Activated T-helper 1 cell treated with anti-CD3 and anti-CD28 coated beads, Interleukin-12 subunit alpha, Interleukin-12 subunit beta, Interleukin-2, Interleukin-4 antibody, amounts not matched to agents 30 ng/mL and 10 ng/mL and 1 ng/mL, durations not matched to agents 14 hours and 24 hours and 36 hours (primary cell): ENCODE data around the gene ATOH8. TPM values are rescaled to one million over a fixed set of nuclear protein-coding genes. Genes with fewer than 3 reads are reported as not detected.

Experiments
- DNase-seq: peaks from one replicate; pipeline ENCODE4 v3.0.0; 2021; ENCODE audit warnings: low spot score
- H3K27ac Mint-ChIP-seq: one replicate; pipeline ENCODE4 v1.8.0; 2021; ENCODE audit warnings: mild to moderate bottlenecking, mixed read lengths
- H3K27me3 Mint-ChIP-seq: one replicate; pipeline ENCODE4 v1.8.0; 2022; ENCODE audit warnings: mild to moderate bottlenecking, moderate library complexity, mixed read lengths; ENCODE audit not compliant: insufficient read depth
- H3K36me3 Mint-ChIP-seq: one replicate; pipeline ENCODE4 v1.8.0; 2021; ENCODE audit warnings: low read depth, mixed read lengths
- H3K4me1 Mint-ChIP-seq: one replicate; pipeline ENCODE4 v1.8.0; 2021; ENCODE audit warnings: low read depth, mixed read lengths
- H3K4me3 Mint-ChIP-seq: one replicate; pipeline ENCODE4 v1.8.0; 2021; ENCODE audit warnings: mild to moderate bottlenecking, moderate library complexity, mixed read lengths
- H3K9me3 Mint-ChIP-seq: one replicate; pipeline ENCODE4 v1.8.0; 2021; ENCODE audit warnings: mixed read lengths
- intact Hi-C: fragments of 100-400 bp; cut with micrococcal nuclease; formaldehyde crosslinking; loops from one replicate; pipeline ENCODE4 v1.15.1; 2024
- total RNA-seq: library from RNA; stranded (reverse); gene quantifications from 2 replicates; pipeline ENCODE4 v1.2.3, GENCODE V29; 2022

The ATOH8 gene
- total RNA-seq, 1 donor from 2014 or later = 0.47 TPM

- intact Hi-C loops = no loop called here
- H3K9me3 Mint-ChIP-seq = no peaks in the 10 kb centered on the region
- H3K4me1 Mint-ChIP-seq = peaks cover 8% of the 10 kb centered on the region
- DNase-seq = no peak
- H3K36me3 Mint-ChIP-seq = no peaks in the 10 kb centered on the region
- H3K27ac Mint-ChIP-seq = no peak overlapping the region
- H3K4me3 Mint-ChIP-seq = no peak overlapping the region
- peaks cover 35% of the 10 kb centered on the region for H3K27me3 Mint-ChIP-seq
Measured at GRCh38 chr2:85734015-85734414, 19.8 kb upstream of the ATOH8 start.

DNA sequence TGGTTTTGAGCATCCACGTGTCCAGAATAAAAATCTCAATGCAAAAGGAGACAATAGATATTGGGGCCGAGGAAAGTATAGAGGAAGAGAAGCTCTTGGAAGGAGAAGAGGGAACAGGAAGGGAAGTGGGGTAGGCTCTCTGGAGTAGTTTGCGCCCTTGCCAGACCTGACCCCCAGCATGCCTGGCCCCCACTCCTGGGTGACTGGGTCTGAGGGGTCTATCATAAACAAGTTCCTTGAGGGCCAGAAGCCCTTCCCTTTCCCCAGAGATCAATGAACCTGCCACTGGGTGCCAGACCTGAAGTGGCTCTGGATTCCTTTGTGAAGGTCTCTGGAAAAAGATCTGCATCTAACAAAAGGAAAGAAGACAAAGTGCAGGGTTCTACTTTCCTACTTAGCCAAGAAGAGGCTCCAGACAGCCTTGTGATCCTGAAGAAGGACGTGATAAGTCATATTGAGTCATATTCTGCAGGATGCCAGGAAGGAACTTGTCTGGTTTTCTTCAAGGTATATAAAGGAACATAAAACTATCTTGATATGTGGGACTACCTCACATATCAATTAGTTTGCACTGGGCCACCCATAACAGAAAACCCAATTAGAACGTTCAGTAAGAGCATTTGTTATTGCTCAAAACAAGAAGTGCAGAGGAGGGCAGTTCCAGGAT is 18.7 kb upstream of the ATOH8 start:
- Mint-ChIP-seq H3K4me3 (no peak overlapping the region), H3K36me3 (no peaks in the 10 kb centered on the region), H3K27me3 (peaks cover 39% of the 10 kb centered on the region), H3K27ac (no peak overlapping the region), H3K4me1 (no peaks in the 10 kb centered on the region), H3K9me3 (no peaks in the 10 kb centered on the region)
- intact Hi-C loops = no loop called here
- DNase-seq = no peak

- Mint-ChIP-seq H3K27ac (no peak overlapping the region), H3K9me3 (no peaks in the 10 kb centered on the region), H3K36me3 (no peaks in the 10 kb centered on the region), H3K4me3 (no peak overlapping the region), H3K27me3 (peaks cover 39% of the 10 kb centered on the region), H3K4me1 (no peaks in the 10 kb centered on the region)
- intact Hi-C loops = no loop called here
- no peak for DNase-seq
Measured at GRCh38 chr2:85735691-85736090, 18.1 kb upstream of the ATOH8 start.

DNA sequence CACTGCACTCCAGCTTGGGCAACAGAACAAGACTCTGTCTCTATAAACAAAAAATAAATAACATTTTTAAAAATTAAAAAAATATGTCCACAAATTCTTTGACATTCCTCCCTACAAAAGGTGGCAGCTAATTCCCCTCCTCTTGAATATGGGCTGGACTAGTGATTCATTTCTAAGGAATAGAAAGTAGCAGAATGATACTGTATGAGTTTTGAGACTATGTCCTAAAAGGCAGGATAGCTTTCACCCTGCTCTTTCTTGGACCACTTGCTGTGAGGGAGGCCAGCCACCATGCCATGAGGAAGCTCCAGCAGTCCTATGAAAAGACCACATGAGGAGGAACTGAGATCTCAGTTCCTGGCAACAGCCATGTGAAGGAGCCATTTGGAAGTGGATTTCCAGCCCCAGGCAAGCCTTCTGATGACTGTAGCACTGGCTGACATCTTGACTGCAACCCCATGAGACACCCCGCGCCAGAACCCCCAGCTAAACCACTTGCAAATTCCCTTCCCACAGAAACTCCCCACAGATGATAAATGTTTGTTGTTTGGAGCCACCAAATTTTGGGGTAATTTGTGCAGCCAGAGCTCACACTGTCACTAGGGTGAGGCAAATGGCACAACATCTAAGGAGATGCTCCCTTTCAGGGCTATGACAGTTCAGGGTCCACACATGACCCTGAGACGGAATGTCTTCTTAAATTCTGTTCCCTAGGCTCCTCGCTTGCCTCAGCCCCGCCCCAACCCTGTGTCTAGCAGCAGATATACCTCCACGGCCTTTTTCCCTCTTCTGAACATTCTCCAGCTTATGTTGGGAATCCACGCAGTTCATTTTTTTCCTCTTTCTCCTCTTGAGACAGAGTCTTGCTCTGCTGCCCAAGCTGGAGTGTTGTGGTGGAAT is 17.1 kb upstream of the ATOH8 start:
- Mint-ChIP-seq H3K9me3 (no peaks in the 10 kb centered on the region), H3K27ac (no peak overlapping the region), H3K27me3 (peaks cover 44% of the 10 kb centered on the region), H3K36me3 (no peaks in the 10 kb centered on the region), H3K4me3 (no peak overlapping the region), H3K4me1 (no peaks in the 10 kb centered on the region)
- intact Hi-C loops = no loop called here
- DNase-seq = no peak

DNA sequence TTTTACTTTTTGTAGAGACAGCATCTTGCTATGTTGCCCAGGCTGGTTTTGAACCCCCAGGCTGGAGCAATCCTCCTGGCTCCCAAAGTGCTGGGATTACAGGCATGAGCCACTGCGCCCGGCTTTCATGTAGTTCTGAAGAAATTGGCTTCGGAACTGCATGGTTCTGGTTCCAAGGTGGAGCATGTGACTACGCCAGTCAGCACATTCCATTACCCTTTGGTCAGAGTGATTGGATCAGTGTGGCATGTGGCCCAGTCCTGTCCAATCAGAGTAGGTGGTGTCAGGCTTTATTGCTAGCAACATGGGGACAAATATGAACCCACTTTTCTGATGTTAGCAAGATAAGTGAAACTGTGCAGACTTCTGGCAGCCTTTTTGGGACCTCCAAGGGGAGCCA is 16.3 kb upstream of the ATOH8 start:
- H3K27me3 Mint-ChIP-seq = peaks cover 50% of the 10 kb centered on the region

GRCh38 chr2:85737961-85738360 is 15.8 kb upstream of the ATOH8 start:
- Mint-ChIP-seq H3K4me1 (no peaks in the 10 kb centered on the region), H3K4me3 (no peak overlapping the region), H3K27ac (no peak overlapping the region), H3K36me3 (no peaks in the 10 kb centered on the region), H3K9me3 (no peaks in the 10 kb centered on the region), H3K27me3 (peaks cover 50% of the 10 kb centered on the region)
- intact Hi-C loops = no loop called here
- no peak for DNase-seq

More for the DNA sequence above, 16.3 kb upstream of the ATOH8 start:
- H3K27ac Mint-ChIP-seq = no peak overlapping the region
- H3K9me3 Mint-ChIP-seq = no peaks in the 10 kb centered on the region
- no peaks in the 10 kb centered on the region for H3K4me1 Mint-ChIP-seq
- H3K36me3 Mint-ChIP-seq = no peaks in the 10 kb centered on the region
- intact Hi-C loops = no loop called here
- no peak for DNase-seq
- H3K4me3 Mint-ChIP-seq = no peak overlapping the region

DNA sequence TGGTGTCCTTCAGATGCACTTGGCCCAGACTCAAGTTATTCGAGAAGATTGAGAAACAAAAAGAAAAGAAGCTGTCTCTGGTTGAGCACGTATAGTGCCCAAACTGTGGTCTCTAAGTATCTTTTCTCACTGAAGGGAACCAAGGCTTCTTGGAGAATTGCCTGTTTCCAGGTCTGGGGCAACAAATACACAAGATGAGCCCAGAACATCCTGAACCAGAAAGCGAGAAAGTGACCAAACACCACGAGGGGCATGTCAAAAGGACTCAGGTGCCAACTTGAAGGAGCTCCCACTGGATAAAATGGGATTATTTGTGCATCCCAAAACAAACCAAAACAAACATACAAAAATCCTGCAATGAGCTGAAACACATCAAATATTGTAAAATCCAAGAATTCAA is 13.6 kb upstream of the ATOH8 start:
- intact Hi-C loops = no loop called here
- Mint-ChIP-seq H3K4me3 (no peak overlapping the region), H3K27me3 (peaks cover 57% of the 10 kb centered on the region), H3K4me1 (peaks cover 4% of the 10 kb centered on the region), H3K27ac (no peak overlapping the region), H3K36me3 (no peaks in the 10 kb centered on the region), H3K9me3 (no peaks in the 10 kb centered on the region)
- DNase-seq = no peak

DNA sequence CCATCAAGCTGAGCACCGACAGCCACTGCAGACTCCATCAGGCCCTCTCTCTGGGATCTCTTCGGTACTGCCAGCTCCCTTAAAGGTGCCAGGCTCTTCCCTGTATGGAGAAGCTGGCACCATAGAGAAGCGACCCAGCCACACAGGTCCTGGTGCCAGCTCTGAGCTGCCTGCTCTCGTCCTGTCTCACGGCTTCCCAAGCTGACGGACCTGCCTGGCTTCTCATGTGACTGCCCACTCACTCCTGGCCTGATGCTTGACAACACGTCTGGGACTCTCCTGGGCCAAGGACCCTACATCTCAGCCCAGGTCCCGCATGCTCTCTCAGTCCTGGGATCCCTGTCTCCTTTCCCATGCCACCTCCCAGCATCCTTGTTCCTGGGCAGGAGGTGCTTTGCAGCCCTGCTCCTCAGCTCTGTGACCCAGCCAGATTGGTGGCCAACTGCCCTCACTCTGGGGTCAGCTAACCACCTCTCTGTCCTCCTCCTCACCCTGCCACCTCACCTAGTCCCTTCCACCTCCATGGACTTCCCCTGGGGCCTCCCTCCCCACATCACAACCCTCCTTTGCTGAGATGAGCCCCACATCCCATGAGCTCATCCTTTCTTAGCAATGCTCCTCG is 12.5 kb upstream of the ATOH8 start:
- H3K36me3 Mint-ChIP-seq = no peaks in the 10 kb centered on the region
- intact Hi-C loops = no loop called here

DNA sequence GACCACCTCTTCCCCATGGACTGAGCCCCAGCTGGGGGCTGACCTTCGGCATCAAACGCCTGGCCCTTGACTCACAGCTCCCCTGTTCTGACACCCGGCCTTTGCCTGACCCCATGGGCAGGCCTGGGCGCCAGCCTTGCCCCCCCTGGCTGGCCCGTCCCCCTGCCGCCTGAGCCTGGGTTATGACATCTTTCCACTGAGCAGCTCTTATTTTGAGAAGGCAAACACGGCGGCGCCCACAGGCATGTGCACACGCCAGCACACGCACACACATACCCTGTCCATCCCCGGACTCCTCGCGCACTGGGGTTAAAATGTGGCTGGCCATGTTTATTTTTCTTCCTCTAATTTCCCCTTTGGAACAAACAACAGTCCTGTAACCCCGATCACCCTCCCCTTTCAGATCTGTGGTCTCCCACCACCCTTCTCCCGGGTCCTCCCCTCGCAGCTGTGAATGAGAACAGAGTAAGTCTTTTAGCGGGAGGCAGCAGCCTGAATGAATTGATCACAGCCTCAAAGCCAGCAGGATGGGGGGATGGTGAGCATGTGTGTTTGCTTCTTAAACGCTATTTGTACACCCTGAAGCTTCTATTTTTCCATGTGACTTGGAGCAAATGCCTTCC is 11.8 kb upstream of the ATOH8 start:
- H3K27me3 Mint-ChIP-seq = peaks cover 52% of the 10 kb centered on the region
- DNase-seq = no peak
- no peaks in the 10 kb centered on the region for H3K36me3 Mint-ChIP-seq
- no peaks in the 10 kb centered on the region for H3K9me3 Mint-ChIP-seq
- no peak overlapping the region for H3K27ac Mint-ChIP-seq
- no peak overlapping the region for H3K4me3 Mint-ChIP-seq
- peaks cover 4% of the 10 kb centered on the region for H3K4me1 Mint-ChIP-seq
- intact Hi-C loops = no loop called here

More for the DNA sequence above, 12.5 kb upstream of the ATOH8 start:
- peaks cover 4% of the 10 kb centered on the region for H3K4me1 Mint-ChIP-seq
- H3K4me3 Mint-ChIP-seq = no peak overlapping the region
- no peaks in the 10 kb centered on the region for H3K9me3 Mint-ChIP-seq
- peaks cover 57% of the 10 kb centered on the region for H3K27me3 Mint-ChIP-seq
- H3K27ac Mint-ChIP-seq = no peak overlapping the region
- no peak for DNase-seq

GRCh38 chr2:85743304-85743978 is 10.3 kb upstream of the ATOH8 start:
- H3K36me3 Mint-ChIP-seq = no peaks in the 10 kb centered on the region
- H3K27ac Mint-ChIP-seq = no peak overlapping the region
- H3K27me3 Mint-ChIP-seq = peaks cover 51% of the 10 kb centered on the region
- H3K4me3 Mint-ChIP-seq = no peak overlapping the region
- H3K9me3 Mint-ChIP-seq = no peaks in the 10 kb centered on the region
- no peak for DNase-seq
- peaks cover 4% of the 10 kb centered on the region for H3K4me1 Mint-ChIP-seq
- intact Hi-C loops = no loop called here

DNA sequence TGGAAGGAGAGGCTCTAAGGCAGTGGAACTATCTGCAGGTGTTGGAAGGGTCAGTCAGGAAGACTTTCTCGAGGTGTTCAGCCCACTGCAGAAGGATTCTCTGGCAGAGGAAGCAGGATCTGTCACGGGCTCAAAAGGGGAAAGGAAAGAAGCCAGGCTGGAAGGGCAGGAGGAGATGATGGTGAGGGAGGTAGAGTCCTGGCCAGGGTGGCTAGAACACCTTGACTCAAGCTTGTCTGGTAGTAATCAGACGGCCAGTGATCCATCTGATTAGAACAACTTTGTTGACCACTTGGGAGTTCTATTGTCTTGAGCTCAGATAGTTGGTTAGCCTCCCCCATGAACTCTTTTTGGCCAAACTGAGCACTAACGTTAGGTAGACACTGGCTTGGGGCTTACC is 9.7 kb upstream of the ATOH8 start:
- H3K9me3 Mint-ChIP-seq = no peaks in the 10 kb centered on the region
- no peak for DNase-seq
- H3K27me3 Mint-ChIP-seq = peaks cover 49% of the 10 kb centered on the region
- intact Hi-C loops = no loop called here
- H3K27ac Mint-ChIP-seq = no peak overlapping the region
- peaks cover 4% of the 10 kb centered on the region for H3K4me1 Mint-ChIP-seq
- no peak overlapping the region for H3K4me3 Mint-ChIP-seq
- H3K36me3 Mint-ChIP-seq = no peaks in the 10 kb centered on the region

DNA sequence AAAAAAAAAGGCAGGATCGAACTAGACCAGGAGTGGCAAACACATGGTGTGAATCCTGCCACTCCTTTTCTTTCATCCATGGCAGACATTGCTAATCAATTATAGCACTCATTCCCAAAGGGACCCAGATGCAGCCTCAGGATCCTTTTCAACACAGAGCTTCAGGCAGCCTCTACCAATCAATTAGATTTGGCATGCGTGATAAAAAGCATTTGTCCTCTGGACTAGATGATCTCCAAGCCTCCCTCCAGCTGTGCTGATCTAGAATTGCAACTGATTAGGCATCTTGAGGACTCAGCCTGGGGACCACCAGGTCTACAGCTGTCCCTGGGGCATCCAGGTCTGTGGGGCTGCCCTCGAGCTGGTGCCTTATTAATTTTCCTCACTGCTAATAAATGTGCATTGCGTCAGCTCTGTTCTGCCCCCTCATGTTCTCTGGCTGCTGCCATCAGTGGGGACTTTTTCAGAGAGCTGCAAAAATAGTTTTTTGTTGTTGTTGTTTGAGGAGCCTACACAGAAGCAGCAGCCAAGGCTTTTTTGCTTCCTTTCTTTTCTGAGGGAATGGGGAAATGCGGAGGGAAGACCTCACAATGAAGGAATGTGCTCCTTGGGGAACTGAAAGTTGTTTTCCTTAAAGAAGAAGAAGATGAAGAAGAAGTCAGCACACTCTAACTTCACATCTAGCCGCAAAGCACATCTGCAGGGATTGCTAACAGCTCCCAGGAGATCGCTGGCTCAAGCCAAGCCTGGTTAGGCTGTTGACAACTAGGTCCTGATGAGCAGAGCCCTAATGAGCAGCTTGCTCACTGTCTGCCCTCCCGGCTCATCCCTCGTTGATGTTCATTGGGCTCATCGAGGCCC is 8.8 kb upstream of the ATOH8 start:
- H3K4me3 Mint-ChIP-seq = no peak overlapping the region

More for the DNA sequence above, 8.8 kb upstream of the ATOH8 start:
- intact Hi-C loops = no loop called here
- peaks cover 4% of the 10 kb centered on the region for H3K4me1 Mint-ChIP-seq
- H3K27me3 Mint-ChIP-seq = peaks cover 48% of the 10 kb centered on the region
- no peak for DNase-seq
- H3K27ac Mint-ChIP-seq = no peak overlapping the region
- no peaks in the 10 kb centered on the region for H3K9me3 Mint-ChIP-seq
- no peaks in the 10 kb centered on the region for H3K36me3 Mint-ChIP-seq
